Middle frontal gyrus (tissue), 1 donor: ENCODE measurements around the gene SATB2.
A peak's percentile ranks its signal among the peaks of the same experiment; 100 is the strongest.

ENCODE experiments used
- DNase-seq: peaks from one replicate; pipeline ENCODE4 v3.0.0-alpha.2; 2015; ENCODE audit warnings: low spot score; ENCODE audit errors: extremely low spot score

SATB2 gene

DNA sequence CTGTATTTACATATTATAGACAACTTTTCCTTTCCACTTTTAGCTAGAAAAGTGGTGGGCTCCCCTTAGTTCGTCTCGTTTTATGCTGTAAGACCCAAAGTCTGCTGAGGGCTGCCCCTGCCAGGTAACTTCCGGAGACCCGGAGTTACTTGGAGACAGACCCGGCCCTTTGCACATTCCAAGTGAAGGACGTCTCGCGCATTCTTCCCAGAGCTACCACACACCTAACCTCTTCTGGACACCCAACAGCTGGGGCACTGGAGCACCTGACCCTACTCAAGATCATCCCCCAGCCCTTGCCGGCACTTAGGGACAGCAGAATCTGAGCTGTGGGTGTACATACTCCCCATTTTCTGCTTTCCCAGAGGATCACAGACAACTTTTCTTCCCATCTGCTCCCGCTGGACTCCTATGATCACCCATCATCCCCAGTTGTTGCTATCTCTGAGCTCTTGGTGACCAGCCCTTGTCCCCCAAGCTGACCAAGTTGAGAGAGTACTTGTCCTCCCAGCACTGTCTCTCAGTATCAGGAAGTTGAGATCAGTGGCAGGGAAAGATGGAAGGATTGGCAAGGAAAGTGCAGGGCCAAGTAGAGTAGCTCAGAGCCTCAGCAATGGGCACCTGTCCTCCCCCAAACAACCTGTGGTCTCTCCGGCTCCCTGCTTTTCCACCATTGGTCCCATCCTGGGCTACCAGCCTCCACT lies 8.4 kb upstream of the SATB2 start:
- DNase-seq, result no peak

DNA sequence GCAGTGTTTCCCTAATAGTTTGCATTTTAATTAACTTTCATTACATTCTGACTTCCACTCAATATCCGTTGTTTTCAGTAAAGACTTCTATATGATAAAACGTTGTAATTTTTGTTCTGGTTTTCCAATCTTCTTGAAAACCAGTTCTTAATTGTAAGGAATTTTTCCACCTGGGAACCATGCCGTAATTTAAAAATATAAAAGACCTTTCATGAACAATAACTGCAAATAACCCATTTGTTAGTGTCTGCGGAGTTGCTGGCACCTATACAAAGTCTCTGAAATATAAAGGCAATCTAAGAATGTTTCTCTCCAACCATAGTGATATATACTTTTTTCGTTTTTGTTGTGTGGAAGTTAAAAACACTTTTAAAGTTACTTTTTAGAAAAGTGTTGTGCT lies 7.7 kb upstream of the SATB2 start:
- no peak for DNase-seq

DNA sequence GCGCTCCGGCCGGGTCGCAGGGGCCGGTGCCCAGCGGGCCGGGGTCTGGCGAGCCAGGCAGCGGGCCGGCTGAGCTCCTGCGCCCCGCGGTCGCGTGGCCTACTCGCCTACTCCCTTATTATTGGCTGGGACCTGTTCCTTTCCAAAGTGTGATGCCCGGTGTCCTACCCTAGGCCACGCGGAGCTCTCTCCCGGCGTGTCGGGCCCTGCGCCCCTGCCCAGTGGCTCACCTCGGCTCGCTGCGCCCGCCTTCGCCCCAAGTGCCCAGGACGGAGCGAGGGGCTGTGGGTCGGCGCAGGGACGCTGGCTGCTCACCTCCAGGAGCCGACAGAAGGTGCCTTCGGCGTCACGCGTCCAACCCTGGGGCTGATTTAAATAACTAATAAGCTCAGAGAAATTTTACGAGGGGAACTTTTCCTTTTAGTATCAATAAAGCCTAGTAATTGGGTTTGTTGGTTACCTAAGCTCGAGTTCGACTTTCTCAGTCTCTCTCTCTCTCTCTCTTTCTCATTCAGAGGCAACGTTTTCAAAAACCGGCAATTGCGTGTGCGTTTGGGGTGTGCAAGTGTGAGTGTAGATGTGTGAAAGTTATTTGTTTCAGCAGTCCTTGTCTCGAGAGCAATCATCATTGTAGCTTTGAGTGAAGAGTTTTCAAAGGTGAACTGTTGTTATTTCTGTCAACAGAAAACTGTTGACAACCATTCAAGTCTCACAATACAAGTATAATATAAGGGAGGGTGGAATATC lies 7.0 kb upstream of the SATB2 start:
- DNase-seq, result no peak

DNA sequence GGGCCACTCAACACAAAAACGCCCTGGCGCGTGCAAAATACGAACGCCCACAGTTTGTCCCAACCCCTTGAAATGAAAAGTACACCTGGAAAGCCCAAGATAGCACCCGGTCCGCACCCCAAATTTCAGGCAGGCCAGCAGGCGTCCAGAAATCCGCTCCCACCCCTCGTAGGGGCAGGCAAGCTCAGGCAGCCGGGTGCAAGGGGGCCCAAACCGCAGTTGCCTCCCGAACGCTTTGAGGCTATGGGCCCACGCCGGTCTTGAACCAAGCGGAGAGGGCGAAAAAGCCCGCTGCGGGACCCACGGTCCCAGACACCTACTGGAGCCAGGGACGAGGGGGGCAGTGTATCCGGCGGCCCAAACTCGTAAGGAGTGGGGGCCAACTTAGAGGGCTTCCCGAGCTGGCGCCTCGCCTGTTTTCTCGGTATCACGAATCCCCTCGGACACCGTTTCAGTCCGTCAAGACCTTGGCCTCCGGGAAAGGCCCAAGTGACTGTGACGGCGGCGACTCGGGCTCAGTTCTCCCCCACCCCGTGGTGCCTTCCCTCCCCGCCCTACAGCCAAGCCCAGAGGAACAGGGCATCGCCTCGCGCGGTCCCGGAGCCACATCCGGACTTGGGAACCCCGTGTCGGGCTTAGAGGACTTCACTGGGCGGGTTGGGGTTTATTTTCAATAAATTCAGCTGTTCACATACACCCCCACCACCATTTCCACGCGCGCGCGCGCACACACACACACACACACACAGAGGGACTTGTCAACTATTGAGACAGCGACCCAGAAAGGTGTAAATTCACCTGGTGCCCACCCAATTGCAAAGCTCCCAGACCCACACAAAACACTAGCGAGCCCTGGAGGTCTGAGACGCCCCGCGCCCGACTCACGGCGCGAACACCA lies 6.2 kb upstream of the SATB2 start:
- no peak for DNase-seq

DNA sequence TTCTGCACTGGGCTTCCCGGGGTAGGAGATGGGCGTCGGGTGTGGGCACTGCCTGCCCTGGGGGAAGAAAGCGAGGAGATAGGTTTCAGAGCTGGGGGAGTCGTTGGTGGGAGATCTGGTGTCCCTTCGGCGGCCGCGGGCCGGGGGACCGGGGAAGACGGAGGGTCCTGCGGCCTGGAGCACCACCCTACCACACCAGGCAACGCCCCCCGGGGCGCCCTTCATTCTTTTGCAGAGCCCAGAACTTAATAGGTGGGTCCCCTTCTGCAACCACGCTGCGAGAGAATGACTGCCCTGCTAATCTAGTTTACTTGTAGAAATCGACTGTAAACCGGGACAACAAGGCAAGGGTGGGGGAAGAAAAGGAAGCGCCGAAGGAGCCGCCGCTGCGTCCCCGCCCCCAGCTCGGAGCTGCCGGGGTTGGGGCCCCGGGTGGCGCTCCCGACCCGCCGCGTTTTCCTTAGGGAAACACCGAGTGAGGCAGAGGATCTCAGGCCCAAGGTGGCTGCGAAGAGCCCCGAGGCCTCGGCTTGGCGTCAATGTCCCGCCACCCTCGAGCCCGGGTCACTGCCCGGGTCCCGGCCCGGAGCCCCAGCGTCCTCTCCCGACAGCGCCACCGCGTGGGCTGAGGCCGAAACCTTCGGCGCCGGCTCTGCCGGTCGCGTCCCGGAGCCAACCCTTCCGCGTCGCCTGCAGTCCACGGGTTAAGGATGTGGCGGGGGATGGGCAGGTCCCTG lies 5.4 kb upstream of the SATB2 start:
- DNase-seq, result no peak

DNA sequence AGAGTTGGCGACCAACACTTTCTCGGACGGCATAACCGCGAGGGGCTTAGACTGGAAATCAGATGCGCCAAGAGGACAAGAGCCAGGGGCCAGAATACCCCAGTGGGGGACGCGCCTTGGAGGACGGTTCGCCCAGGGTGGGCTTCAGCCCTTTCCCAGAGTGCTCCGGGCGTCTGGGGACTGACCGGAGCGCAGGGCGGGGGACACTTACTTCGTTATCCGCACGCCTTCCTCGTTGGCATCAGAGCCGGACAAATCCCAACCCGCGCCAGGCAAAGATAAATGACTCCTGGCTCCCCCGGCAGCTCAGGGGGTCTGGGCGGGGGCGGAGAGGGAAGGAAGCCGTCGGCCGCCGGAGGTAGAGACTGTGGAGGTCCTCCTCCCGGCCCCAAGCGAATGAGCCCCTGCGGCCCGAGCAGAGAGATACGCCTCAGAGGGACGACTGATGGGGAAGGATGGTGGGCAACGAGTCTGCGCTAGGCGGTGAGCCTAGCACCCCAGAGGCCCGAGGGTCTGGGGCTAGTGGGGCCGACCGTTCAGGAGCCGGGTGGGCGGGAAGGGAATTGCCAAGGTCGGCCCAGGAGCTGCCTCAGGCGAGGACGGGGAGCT lies 4.7 kb upstream of the SATB2 start:
- DNase-seq, result no peak

DNA sequence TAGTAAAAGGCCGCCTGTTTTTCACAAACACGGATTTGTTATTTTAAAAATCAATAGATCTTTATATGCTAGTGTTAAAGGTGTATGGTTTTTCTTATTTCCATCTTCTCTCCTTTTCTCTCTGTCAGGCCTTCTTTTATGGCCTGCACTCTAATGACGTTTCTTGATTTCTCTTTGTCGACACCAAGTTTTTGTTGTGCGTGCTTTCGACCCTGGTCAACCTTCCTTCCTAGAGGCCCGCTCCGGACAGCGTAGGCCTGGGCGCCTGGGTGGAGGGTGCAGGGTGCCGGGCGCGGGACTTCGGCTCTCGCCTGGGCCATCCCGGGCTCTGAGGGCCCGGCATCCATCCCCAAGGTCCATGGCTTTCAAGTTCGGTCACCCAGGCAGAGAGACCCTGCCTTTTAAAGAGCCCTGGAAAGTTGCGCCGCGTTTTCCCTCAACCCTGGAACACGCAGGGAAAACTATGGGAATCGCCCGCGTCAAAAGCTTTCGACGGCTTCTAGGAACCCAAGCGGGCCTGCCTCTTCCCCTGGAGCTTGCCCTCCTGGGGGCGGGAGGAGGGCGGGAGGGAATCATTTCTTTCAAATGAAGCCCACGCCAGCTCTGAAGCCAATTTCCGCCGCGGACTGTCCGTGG lies 4.1 kb upstream of the SATB2 start:
- no peak for DNase-seq

DNA sequence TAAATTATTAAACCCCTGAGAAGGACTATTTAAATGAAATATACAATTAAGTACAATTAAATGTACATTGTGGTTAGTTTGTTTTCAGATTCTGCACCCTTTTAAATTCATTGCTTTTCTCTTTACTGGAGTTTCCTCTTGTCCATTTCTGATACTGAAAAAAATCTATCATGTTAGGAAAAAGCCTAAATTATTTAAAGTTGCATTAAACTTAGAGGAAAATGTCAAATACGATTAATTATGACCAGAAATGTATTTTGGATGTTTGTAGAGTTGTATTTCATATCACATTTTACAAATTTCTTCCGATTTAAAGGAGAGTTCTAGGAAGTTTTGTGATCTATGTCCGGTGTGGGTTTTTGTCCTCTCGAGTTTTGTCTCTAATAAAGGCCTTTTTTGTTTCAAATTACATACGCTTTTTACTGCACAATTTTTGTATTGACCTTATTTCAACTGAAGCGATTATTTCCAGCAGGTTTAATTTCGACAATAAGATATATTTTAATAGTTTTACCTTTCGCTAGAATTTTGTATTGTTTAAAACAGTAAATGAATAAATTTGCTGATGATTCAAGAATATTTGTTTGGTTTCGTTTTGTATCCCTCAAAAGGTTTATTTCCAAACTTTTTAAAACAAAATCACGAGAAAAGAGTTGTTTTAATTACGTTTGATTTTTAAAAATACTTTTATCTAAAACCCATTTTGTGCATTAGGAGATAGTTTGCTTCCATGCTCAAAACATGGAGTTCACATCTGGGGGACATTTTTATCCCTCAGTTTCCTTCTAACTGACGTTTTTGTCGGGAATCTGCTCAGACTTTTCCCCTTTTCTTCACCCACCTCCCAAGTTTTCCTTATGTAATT lies 3.3 kb upstream of the SATB2 start:
- no peak for DNase-seq

DNA sequence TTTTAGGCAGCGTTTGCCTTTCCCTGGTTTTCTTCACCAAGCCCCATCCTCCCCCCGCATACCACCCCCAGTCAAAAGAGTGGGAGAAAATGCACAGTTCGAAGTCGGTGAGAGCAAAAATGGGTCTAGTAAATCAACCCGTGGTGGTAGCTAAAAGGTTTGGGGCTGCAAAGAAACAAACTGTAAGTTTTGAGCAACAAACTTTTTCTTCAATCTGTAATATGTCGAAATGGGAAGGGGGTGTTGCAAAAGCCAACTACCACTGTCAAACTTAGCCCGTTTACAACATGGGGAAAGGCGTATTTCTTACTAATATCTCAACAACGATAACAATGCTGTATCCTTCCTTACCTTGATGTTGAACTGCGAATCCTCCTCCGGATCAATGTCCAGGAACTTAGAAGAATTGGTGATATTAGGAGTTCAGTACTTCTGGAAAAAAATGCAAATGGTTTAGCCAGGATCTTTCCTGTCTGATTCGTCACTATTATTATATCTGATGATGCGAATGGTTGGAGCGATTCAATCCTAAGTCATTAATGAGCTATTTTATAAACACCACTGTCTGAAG lies 2.4 kb upstream of the SATB2 start:
- DNase-seq, result no peak

DNA sequence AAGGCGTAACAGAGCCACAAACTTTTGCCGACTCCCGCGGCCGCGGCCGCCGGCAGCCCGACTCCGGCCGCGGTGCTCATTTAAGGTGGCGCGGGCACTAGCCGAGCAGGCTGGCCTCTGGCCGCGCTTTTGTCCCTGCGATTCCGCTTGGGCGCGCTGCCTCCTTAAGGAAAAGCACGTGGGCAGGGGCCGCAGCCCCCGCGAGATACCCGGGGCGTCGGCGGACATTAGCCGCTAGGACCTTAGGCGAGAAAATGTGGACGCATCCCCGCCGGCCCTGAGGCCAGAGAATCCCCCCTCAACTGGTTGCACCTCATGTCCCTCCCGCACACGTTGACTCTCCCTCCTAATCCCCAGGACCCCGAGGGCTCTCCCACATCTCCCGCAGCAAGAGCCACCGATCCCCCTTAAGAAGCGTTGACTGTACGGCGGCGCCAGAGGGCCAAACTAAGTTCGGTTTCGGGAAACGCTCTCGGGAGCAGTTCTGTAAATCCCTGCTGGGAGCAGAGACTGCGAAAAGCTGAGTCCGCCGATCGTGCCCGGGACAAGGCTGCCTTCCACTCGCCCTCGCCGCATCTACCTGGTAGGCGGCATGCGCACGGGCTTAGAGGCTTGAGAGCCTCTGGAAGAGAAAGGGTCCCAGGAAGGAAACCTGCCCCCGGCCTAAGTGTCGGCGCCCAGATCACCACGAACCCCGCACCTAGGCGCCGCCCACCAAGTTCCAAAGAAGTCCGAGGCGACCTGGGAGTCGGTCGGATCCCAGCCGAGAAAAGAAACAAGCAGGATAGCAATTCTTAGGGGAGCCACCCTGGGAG lies 1.8 kb upstream of the SATB2 start:
- DNase-seq, result peak; percentile 88

DNA sequence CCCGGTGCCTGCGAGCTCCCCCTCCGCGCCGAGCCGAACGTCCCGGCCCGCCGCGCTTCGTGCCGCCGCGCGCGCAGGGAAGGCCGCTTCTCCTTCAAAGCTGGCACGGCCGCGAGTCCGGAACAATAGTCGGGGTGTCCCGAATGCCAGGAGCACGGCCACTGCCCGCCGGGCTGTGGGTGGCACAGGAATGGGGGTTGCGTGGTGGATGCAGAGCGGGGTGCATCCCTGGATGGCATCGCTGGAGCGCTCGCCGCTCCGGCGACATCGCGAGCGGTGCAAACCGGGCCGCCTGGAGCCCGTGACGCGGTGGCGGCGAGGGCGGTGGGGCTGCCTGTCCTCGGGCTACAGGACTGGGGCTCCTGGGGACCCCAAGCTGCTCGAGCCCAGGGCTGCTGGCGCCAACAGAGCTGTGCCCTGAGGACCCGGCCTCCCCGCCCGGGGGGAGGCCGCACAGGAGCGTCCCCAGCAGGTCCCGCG lies 1.1 kb upstream of the SATB2 start:
- DNase-seq, result no peak

DNA sequence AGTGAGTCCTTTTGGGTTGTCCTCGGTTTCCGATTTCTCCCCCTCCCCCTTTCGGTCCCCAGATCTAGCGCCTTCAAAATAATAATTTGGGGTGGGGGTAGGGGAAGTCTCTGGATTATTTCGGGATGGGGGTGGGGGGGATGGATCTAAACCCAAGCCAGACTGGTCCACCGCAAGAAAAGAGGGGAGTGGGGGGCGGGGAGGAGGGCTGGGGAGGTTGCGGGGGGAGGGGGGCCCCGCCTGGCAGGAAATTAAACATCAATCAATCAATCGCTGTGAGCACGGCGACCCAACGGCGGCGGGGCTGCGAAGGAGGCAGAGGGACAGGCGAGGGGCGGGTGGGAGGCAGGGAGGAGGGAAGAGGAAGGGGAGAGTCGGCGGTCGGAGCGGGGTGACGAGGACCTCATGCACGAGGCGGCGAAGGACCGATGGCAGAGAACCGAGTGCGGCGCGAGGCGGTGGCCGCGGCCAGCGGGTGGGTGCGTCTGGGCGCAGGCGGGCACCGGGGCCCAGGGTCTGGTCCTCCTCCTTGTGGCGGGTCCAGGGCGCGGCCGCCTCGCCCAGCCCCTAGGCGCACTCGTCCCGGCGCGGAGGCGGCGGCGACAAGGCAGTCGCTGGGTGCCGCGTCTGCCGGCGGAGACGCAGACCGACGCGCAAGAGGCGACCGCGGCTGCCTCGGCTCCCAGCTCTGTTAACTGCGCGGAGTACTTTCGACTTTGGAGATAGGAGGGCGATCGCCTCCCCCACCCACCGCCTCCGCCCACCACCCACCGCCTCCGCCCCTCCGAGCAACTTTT lies 468 bp upstream of the SATB2 start:
- DNase-seq, result no peak

DNA sequence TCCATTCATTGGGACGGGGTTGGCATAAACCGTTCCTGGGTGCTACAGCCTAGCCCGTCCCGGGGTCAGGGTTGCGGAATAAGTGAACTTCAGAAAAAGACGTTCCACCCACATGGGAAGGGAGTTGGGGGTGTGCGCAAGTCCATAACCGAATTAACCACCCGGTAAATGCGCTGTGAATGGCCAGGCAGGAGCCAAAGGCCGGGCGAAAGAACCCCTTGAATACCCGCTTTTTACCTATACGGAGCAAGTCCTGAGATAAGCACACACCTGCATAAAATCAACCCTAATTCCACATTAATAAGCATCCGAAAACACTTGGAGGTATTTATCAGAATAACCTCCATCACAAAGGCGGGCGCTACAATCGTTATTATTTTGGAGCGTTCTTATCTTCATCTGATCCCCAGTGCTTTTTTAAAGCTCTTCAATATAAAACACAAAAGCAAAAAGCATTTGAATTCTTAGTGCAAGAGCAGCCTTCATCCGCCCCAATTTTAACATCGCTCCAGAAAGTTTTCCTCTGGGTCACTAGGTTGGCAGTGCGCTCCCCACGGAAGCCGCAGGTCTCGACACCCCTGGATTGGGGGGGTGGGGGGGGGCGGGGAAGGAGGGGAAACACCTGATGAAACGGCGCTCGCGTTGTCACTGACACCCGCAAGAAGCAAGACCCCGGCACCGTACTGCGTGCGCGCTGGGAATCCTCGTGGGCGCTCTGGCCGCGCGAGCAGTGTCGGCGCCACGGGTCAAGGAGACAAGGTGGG lies 1.2 kb downstream of the SATB2 start:
- no peak for DNase-seq

DNA sequence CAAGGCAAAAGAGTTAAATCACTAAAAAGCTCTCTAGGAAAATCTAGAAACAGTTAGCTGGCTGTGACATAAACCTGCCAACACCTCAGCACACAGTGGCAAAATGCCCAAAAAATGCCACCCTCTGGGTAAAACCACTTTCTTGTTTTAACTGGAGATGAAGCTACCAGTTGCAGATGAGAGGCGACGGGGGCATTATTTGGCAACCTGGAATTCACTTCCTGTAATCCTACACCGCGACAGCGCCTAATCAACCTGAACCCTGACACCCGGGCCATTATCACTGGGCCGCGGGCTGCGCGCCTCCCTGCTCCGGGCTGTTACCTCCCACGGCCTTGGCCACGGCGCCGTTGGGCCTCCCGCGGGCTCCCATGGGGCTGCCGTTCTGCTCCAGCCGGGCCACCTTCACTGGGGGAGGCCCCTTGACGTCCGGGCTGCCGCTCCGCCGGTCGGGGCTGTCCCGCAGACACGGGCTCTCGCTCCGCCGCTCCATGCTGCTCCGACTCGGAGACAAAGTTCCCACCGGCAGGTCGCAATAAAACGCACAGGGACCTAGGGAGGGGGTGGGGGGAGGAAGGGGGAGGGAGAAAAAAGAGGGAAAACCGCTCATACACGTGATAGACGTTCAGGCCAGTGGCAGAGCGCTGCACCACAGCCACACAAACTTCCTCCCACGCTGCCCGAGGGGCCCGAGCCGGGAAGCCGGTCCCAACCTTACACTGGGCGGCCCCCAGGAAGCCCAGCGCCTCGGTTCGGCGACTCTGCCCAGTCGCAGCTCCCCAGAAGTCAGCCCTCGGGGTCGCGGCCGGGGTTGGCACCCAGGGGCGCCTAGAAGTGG lies 2.0 kb downstream of the SATB2 start:
- no peak for DNase-seq

DNA sequence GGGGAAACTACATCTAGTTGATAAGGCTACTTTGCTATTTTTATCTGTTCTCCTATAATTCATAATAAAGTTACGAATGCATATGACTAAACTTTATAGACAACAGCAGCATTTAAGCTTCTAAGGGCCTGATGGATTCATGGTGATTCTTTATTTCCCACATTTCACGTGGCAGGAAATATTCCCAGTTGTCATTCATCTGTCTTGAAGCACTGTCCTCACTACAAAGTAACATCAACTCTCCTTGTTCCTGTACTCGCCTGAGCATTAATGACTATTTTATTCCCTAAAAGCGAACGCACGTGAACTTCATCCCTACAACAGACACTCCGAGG lies 2.6 kb downstream of the SATB2 start:
- no peak for DNase-seq

DNA sequence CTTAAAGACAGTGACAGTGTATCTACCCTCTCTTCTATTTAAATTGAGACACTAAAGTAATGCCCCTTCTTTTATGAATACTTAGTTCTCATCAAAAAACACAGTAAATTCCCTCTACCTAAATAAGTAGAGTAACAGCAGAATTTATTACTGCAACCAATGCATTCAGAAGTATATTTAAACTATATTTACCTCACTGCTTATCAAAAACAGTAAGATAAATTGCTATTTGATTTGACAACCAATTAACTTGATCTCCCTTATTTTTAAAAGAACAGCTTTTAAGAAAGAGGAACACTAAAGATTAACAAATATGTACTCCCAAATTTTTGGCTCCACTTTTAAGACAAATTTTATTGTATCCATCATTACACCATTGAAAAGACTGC lies 4.8 kb downstream of the SATB2 start:
- DNase-seq, result no peak
